ENCODE data around the gene TMEM107. TPM values are rescaled to one million over a fixed set of nuclear protein-coding genes. Genes with fewer than 3 reads are reported as not detected.

TMEM107 gene
- total RNA-seq, 1 donor from 2014 or later = 23.7 TPM

DNA sequence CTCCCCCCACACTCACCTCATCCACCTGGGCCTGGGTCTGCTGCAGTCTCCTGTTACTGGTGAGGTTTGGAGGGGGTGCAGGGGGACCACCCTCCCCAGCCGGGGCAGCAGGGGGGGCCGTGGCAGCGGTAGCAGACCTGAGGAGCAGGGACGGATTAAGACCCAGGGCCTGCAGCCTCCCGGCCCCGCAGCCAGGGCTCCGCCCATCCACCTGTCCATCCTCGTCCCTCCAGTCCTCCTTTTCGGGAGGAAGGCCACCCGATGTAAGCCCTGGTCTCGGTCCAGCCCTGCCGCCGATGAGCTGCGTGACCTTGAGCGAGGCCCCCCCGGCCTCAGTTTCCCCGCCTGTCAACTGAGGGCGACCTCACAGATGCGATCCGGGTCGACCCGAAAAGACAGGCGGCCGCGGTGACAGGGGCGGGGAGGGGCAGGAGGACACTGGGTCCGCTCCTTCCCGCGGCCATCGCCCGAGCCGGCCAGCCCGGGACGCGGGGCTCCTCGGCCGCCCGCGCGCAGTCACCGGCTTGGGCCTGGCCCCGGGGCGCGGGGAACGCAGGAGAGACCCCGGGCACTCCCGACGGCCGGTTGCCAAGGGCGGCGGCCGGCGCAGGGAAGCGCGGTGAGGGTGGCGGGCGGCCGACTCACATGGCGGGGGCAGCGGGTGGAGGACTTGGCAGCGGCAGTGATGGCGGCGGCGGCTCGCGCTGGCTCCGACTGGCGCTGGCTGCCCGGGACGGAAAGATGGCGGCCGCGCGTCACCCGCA is 13.8 kb downstream of the TMEM107 start, which contains the start of gene VAMP2:
Gene VAMP2, minus strand, starts transcription at position 716 of the 764 bp plus-strand sequence. Its CDS starts 69 bp downstream, at position 647.
- peak in 1 of 2 donors; percentile 71 for DNase-seq (ENCODE audit: low read depth in 2 of 2)

DNA sequence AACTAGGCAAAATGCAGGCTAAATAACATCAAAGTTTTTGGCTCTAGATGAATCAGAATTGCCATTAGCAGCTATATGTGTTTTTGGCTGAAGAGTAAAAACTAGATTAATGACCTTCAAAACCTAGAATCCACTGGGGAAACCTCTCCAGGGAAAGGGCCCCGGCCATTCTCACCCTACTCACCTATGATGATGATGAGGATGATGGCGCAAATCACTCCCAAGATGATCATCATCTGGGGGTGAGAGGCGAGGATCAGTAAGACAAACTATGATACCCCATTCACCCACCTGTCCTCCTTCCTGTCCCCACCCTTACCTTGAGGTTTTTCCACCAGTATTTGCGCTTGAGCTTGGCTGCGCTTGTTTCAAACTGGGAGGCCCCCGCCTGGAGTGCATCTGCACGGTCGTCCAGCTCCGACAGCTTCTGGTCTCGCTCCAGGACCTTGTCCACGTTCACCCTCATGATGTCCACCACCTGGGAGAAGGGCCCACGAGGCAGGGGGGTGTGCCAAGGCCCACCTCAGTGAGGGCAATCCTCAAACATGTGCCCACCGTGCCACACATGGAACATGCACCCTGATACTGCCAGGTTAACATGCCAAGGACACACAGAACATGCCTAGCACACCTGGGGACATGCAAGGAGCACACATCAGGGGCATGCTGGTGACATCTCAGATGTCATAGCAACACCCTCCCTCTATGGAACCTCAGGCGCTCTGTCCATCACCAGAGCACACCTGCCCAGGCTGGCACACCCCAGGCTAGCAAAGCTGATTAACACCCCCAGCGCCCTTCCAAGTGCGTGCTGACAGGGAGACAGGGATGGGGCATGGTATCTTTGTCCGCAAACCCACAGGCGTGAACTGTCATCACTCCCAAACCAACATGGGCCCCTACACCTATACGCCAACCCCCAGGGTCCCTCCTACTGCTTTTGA is 14.6 kb downstream of the TMEM107 start:
- no peak for DNase-seq (ENCODE audit: low read depth in 2 of 2)

DNA sequence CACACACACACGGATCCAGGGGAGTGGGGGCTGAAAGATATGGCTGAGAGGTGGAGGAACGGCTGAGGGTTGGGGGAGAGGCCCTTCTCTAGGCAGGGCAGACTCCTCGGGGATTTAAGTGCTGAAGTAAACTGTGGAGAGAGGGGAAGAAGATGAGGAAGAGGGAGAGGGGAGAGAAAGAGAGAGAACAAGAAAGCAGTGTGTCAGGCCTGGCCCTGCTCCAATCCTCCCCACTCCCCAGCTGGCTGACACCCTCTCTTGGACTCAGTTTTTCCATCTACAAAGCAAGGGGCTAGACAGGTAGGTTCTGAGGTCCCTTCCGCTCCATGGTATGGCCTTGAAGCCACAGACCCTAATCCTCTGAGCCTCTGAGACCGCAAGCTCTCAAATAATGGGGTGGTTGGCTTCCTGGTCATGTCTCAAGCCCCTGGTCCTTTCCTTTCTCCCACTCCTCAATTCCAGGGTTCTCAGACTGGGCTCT is 15.4 kb downstream of the TMEM107 start:
- no peak for DNase-seq (ENCODE audit: low read depth in 2 of 2)

DNA sequence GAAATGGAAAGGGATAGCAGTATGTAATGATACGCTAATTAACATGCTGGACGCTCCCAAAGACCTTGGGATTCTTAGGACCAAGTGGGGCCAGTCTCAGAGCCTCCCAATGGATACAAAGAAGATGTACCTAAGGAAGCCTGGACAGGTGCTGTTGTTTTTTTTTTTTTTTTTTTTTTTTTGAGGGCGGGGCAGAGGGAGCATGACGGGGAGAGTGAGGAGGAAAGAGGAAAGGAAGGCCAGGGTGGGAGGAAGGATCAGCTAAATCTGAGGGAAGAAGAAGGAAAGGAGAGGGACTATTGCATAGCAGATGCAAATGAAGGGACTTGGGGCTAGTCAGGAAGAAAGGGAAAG is 16.0 kb downstream of the TMEM107 start:
- no peak for DNase-seq (ENCODE audit: low read depth in 2 of 2)

DNA sequence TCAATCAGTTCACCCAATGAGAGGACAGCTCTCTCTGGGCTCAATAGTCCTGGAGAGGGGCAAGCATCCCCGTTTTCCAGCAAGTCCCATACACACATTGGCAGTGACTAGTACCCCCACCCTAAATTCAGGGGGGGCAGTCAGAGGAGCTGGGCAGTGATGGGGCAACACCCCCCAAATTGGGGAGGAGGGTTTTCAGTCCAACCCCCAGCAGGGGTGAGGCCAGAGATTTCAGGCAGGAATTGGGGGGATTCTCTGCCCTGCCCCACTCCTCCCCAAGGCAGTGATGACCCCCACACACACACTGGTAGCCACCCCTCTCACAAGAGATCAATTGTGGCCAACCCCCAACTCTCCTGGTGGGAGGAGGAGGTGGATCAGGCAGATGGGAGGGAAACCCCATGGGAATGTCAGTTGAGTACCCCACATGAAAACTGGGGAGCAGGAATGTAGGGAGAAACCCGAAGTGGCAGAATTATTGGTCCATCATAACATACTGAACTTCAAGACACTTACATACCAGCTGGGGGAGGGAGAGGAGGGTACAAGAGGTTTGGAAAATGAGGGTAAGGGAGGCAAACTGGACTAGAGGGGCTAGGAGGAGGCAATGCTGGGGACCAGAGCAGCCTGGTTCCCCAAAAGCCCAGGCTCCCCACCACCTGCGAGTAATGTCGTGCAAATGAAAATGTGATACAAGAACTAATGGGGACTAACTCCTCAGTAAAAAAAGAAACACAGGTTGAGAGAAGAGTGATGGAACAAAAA is 16.5 kb downstream of the TMEM107 start:
- no peak for DNase-seq (ENCODE audit: low read depth in 2 of 2)

DNA sequence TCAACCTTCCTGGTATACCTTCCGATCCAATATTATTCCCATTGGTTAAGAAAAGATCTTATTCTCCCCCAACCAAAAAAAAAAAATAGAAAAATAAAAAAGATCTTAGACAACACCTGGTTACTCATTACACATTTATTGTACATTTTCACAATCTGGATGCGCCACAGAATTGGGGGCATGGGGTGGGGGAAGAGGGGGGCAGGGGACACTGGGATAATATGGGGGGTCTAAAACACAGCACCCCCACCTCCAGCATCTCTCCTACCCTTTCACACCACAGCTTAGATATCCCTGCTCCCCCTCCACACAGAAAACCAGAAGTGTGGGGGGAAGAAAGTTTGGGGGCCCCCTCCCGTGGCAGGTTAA is 17.2 kb downstream of the TMEM107 start:
- no peak for DNase-seq (ENCODE audit: low read depth in 2 of 2)

DNA sequence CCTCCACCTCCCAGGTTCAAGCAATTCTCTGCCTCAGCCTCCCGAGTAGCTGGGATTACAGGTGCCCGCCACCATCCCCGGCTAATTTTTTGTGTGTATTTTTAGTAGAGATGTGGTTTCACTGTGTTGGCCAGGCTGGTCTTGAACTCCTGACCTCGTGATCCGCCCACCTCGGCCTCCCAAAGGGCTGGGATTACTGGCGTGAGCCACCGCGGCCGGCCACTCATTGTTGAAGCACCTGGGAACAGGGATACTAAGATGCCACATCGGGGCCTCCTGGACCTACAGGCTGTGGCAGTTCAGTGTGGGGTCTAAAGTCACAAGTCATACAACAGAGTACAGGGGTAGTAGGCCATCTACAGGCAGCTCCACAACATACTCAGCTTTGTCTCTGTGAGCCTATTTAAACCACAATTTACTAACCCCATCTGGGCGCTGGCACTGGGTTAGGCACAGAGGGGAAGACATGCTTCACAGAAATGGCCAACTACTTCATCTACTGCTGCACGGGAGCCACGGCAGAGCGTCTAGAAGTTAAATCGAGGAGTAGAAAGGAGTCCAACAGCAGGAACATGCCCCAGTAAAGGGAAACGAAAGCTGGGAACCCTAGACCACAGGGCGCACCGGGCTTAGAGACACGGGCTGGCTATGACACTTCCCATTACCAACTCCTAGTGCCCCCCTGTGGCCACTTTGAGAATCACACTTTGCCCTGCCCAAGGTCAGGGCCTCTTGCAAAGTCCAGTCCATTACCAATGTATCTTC is 17.7 kb downstream of the TMEM107 start:
- peak; percentile 81 to 90 for DNase-seq (ENCODE audit: low read depth in 2 of 2)

DNA sequence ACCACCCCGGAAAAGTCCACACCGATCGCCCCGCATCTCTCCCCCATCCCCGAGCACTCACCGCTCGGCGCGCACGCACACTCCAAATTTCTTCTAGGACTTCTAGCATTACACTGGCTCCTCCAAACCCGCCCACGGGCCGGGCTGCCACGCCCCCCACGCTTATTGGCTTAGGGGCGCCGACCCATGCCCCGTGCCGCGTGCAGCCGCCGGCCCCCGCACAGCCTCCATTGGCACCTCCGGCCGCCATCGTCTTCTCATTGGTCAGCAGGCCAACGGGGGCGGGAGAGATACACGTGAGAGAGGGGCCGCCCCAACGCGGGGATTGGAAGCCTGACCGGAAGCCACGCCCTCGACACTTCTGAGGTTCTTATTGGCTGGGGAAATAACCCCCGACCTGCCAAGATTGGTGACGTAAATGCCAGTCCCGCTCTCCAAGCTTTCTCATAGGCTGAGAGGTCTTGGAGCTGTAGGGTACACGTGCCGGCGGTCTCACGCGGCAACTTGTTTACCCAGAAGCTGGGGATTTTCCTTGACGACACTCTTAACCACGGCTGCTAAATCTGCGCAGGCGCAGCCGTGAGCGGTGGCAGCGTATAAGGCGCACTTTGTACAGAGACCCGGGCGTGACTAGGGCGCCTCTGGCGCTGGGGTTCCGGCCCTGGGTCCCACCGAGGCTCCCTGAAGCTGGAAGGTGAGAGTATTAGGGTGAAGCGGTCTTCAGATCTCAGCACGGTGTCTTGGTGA is 19.8 kb downstream of the TMEM107 start:
- DNase-seq (ENCODE audit: low read depth in 2 of 2) = peak; percentile 100

DNA sequence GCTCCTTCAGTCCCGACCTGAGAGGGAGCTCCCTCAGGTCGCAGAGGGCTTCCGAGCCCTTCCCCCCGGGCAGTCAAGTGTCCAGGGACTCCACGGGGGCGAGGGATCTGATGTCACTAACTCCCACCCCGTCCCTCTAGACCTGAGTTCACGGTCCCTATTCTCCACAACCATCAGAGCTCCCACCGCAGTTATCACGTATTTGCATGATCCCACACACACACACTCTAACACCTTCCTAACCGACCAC is 20.3 kb downstream of the TMEM107 start:
- no peak for DNase-seq (ENCODE audit: low read depth in 2 of 2)

DNA sequence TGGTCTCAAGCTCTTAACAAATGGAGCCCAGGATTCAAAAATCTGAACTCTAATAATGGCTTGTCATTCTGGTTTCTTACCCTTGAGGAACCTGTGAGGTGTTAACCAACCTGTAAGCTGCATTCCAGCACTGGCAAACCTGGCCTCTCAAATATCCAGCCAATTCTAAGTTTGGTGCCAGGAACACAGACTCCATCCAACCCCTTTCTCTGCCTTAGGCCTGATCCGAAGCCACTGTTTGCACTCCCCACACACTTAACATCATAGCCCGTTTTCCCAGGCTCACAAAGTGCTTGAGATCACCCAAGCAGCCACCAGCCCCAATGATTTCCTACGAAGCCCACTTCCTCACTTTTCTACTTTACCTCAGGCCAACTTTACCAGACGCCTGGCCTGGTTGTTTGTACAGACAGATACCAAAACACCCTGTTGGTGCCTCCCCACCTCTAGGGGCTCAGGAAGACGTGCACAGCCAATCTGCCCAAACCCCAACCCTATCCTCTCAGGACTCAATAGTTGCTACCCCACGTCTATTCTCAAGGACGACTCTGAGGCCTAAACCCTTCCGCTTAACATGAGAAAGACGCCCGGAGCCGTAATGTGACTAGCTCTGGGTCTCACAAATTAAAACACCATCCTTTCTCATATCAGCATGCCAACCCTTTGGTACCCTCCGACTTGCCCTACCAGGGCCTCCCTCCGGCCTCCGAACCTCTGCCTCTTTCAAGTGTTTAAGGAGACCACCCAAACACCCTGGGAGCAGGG is 20.8 kb downstream of the TMEM107 start:
- DNase-seq (ENCODE audit: low read depth in 2 of 2) = no peak

DNA sequence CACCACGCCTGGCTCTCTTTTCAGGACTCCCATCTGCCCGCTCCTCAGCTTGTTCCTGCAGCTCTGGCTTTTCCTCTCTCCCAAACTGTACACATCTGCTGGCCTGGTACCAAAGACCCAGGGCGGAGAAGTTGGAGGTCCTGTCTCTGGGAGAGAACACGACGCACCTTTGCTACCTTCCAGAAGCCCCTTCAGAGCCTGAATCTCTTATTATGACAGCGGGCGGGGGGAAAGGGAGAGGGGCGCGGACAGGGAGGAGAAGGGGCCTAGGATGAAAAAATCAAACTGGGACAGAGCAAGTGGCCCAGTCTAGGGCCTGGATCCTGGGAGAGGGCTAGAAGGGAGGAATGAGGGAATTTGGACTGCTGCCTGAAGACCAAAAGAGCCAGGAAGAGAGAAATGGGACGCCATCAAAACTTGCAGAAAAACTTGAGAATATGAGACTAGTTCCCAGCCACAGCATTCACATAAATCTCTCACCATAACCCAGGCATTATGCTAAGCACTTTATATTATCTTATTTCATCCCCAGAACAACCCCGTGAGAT is 21.5 kb downstream of the TMEM107 start:
- DNase-seq (ENCODE audit: low read depth in 2 of 2) = no peak

DNA sequence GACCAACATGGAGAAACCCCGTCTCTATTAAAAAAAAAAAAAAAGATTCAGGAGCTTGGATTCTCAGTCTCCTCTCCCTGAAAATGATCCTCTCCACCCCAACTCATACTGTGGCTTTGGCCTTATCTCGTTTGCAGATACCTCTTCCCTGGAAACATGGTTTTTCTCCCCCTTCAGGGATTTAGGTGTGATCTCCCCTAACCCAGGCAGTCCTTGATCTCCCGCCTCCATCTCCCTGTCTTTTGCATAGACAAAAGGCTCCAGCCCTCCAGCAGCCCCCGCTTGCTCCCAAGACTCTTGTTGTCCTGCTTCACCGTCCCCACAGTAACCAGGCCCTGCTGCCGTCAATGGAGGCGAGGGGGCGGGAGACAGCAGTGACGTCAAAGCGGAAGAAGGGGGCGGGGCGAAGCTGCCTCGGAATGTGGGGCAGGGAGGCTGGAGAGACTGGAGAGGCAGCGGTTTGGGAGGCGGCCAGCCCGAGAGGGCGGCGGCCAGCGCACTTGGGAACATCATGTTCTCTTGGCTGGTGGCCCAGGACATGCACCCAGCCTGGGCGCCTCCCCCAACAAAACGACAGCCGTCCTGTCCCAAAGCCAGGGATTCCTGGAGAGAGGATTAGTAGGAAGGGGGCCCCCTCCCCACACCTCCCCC is 22.1 kb downstream of the TMEM107 start:
- peak; percentile 85 to 96 for DNase-seq (ENCODE audit: low read depth in 2 of 2)

DNA sequence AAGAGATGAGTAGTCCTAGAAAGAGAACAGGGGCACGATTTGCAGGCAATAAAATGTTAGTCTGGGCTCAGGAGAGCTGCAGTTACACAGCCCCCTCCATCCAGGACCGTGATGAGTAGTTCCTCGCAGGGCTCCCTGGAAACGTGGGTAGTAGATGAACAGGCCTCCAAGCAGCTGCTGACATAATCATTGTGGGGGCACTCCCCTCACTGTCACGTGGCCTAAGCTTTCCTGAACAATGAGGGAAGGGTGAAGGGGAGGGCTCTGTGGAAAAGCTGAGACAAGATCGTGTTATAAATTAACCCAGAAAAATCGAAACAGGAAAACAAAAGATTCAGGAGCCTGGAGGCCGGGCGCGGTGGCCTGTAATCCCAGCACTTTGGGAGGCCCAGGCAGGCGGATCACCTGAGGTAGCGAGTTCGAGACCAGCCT is 22.6 kb downstream of the TMEM107 start:
- DNase-seq (ENCODE audit: low read depth in 2 of 2) = peak; percentile 93 to 97

DNA sequence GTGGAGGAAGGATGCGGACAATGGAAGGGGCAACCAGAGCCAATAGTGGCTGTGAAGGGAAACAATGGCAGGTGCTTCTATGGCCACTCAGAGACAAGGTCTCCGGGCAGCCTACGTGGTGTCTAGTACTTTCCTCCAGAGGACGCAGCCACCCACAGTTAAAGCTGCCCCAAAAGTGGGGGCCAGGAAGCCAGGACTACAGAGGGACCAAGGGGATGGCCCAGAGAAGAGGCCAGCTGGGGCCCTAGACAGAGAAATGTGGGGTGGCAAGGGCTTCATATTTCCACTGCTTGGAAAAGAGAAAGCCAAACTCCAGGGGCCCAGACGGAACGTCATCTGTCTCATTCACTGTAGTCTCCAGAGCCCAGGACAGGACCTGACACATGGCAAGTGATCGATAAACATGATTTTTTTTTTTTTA is 23.1 kb downstream of the TMEM107 start:
- DNase-seq (ENCODE audit: low read depth in 2 of 2) = no peak

DNA sequence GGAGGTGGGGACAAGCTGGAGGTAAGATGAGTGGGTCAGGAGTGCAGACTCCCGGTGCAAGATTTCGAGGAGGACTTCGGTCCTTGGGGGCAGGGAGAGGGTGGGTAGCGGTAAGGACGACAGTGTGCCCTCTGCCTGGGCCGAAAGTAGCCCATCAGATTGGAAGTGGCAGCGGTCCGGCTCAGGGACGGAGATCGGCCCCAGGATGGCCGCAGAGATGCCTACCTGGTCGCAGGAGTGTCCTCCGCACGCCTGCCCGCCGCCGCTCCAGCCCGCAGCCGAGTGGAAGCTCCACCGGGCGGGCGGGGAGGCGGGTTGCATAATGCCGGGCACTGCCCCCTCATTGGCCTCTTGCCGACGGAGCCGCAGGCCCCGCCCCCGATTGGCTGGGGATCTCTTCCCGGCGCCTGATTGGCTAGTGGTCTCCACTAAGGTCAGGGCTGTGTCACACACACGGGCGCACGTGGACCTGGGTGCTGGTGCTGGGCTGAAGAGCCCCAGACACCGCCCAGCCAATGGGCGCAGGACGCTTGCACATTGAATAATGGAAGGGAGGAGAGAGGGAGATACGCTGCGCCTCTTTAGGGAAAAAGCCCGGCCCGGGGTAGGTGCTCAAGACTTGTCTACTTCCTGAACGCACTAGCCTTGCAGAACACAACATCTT is 23.9 kb downstream of the TMEM107 start, which contains the start of gene PER1:
Gene PER1, minus strand, starts transcription at position 293 of the 664 bp plus-strand sequence. CDS start 1,698 bp downstream, outside the sequence.
- peak; percentile 78 to 93 for DNase-seq (ENCODE audit: low read depth in 2 of 2)

DNA sequence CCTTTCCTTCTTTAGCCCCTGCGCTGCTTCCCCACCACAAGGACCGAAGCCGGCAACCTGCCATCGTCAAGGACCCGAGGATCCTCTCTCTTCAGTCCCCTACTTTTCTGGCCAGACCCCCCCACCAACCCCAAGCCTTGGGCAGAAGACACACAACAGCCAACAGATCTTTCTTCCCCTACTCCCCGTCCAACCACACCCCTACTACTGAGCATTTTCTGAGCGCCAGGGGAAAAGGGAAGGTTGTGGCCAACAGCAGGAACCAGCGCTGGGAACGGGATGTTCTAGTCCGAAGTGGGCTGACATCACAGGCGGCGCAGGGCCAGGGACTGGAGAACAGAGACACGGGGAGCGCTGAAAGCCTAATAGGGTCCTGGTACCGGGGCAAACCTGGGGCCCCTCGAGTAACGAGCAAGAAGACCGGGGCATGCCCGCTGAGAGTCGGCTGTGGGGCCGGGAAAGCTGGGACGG is 24.5 kb downstream of the TMEM107 start:
- peak in 1 of 2 donors; percentile 67 for DNase-seq (ENCODE audit: low read depth in 2 of 2)

DNA sequence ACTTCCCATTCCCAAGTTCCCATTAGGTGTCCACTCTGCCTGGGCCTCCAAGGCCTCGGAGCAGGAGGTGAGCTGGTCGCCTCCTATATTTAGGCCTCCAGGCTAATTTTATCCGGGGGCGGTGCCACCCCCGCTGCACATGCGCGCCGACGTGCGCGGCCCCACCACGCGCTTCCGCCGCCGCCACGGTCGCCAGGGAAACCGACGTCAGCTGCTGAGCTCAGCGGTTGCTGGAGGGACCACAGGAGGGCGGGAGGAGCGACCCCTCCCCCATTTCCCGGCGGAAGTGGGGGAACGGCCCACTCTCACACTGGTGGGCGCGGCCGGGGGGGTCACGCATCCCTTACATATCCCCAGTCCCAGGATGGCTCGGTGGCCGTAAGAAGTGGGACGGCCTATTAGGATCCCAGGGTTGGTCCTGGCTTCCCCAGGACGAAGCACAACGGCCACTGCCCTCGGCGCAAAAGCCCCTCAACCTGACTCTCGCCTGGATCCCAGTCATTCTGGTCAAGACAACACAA is 25.0 kb downstream of the TMEM107 start:
- DNase-seq (ENCODE audit: low read depth in 2 of 2) = peak; percentile 80 to 88

Data from dermis microvascular lymphatic vessel endothelial cell (primary cell).